HEK293 (cell line): ENCODE results near the gene GMDS.

Experiments used
- CTCF ChIA-PET: fragments of 350-600 bp; formaldehyde crosslinking; extraction: SDS; loops from one replicate; lab custom pipeline; 2021; ENCODE audit warnings: antibody characterized with exemption; lab: Yijun Ruan, JAX
- POLR2A ChIA-PET: fragments of 300-600 bp; formaldehyde crosslinking; extraction: SDS; loops from one replicate; lab custom pipeline; 2020; ENCODE audit warnings: antibody characterized with exemption, inconsistent platforms; lab: Yijun Ruan, JAX
- H3K27ac ChIP-seq: fragments of 200-500 bp; sonication (Bioruptor generic); 2 replicates; pipeline ENCODE4 v1.5.1; 2014; ENCODE audit warnings: low read depth, low read length, control low read depth, inconsistent platforms; ENCODE audit errors: extremely low read depth
- H3K36me3 ChIP-seq, 2 experiments: fragments of 200-500 bp in 1 of 2; sonication (Bioruptor generic) in 1 of 2; 1 replicate in 1 of 2; 2 replicates in 1 of 2; pipeline ENCODE4 v1.5.1; 2014 to 2017; ENCODE audit warnings: inconsistent platforms in 2 of 2, low read length in 2 of 2; ENCODE audit not compliant: control insufficient read depth in 2 of 2, insufficient read depth in 1 of 2
- H3K4me1 ChIP-seq: fragments of 200-500 bp; sonication (Bioruptor generic); 2 replicates; pipeline ENCODE4 v1.5.1; 2014; ENCODE audit warnings: mild to moderate bottlenecking, low read length, inconsistent platforms; ENCODE audit not compliant: control insufficient read depth, insufficient read depth
- H3K4me3 ChIP-seq: 2 replicates; pipeline ENCODE4 v1.5.1; 2011; ENCODE audit warnings: low read depth, mild to moderate bottlenecking, control low read depth, low read length, moderate library complexity
- H3K9me3 ChIP-seq: fragments of 200-500 bp; sonication (Bioruptor generic); 2 replicates; pipeline ENCODE4 v1.5.1; 2014; ENCODE audit warnings: low read depth, low read length, inconsistent platforms; ENCODE audit not compliant: control insufficient read depth, insufficient read depth
- BCL11B ChIP-seq: fragments of 450-650 bp; formaldehyde crosslinking; IDR thresholded peaks from 2 replicates; pipeline ENCODE4 v1.5.1; 2016; ENCODE audit warnings: low read depth, missing biosample characterization, missing genetic modification characterization
- FEZF1 ChIP-seq: fragments of 450-650 bp; formaldehyde crosslinking; IDR thresholded peaks from 2 replicates; pipeline ENCODE4 v1.5.1; 2016; ENCODE audit warnings: missing biosample characterization, missing genetic modification characterization
- GLIS1 ChIP-seq: fragments of 450-650 bp; formaldehyde crosslinking; IDR thresholded peaks from 2 replicates; pipeline ENCODE4 v1.5.1; 2016; ENCODE audit warnings: missing biosample characterization, missing genetic modification characterization
- KLF16 ChIP-seq: fragments of 450-650 bp; formaldehyde crosslinking; IDR thresholded peaks from 2 replicates; pipeline ENCODE4 v1.5.1; 2017; ENCODE audit warnings: missing biosample characterization, missing genetic modification characterization
- KLF9 ChIP-seq: fragments of 450-650 bp; formaldehyde crosslinking; IDR thresholded peaks from 2 replicates; pipeline ENCODE4 v1.5.1; 2016; ENCODE audit warnings: missing biosample characterization, missing genetic modification characterization, low read depth
- MEIS1 ChIP-seq: sonication (generic); formaldehyde crosslinking; IDR thresholded peaks from 2 replicates; pipeline ENCODE4 v1.8.1; 2022; ENCODE audit warnings: missing genetic modification reagents, mild to moderate bottlenecking, borderline replicate concordance
- MYNN ChIP-seq: fragments of 450-650 bp; formaldehyde crosslinking; IDR thresholded peaks from 2 replicates; pipeline ENCODE4 v1.5.1; 2016; ENCODE audit warnings: missing biosample characterization, missing genetic modification characterization, borderline replicate concordance
- MZF1 ChIP-seq: fragments of 450-650 bp; formaldehyde crosslinking; IDR thresholded peaks from 2 replicates; pipeline ENCODE4 v1.5.1; 2017; ENCODE audit warnings: missing biosample characterization, missing genetic modification characterization, borderline replicate concordance
- PRDM10 ChIP-seq: fragments of 450-650 bp; formaldehyde crosslinking; IDR thresholded peaks from 2 replicates; pipeline ENCODE4 v1.5.1; 2016; ENCODE audit warnings: missing biosample characterization, missing genetic modification characterization
- SETDB1 ChIP-seq: IDR thresholded peaks from one replicate; pipeline ENCODE4 v1.6.1; 2017; ENCODE audit warnings: mild to moderate bottlenecking, low read length, moderate library complexity, mixed read lengths; ENCODE audit not compliant: insufficient read length
- ZBTB17 ChIP-seq: fragments of 450-650 bp; formaldehyde crosslinking; IDR thresholded peaks from 2 replicates; pipeline ENCODE4 v1.5.1; 2016; ENCODE audit warnings: missing biosample characterization, missing genetic modification characterization
- ZFHX2 ChIP-seq: fragments of 450-650 bp; formaldehyde crosslinking; conservative IDR thresholded peaks from 2 replicates; pipeline ENCODE4 v1.5.1; 2016; ENCODE audit warnings: missing biosample characterization, missing genetic modification characterization
- ZFP37 ChIP-seq: fragments of 450-650 bp; formaldehyde crosslinking; IDR thresholded peaks from 2 replicates; pipeline ENCODE4 v1.5.1; 2016; ENCODE audit warnings: missing biosample characterization, missing genetic modification characterization
- ZNF121 ChIP-seq: fragments of 450-650 bp; formaldehyde crosslinking; IDR thresholded peaks from 2 replicates; pipeline ENCODE4 v1.5.1; 2016; ENCODE audit warnings: missing biosample characterization, missing genetic modification characterization
- ZNF174 ChIP-seq: fragments of 450-650 bp; formaldehyde crosslinking; IDR thresholded peaks from 2 replicates; pipeline ENCODE4 v1.5.0; 2017; ENCODE audit warnings: missing biosample characterization, mild to moderate bottlenecking, missing genetic modification characterization
- ZNF223 ChIP-seq: fragments of 450-650 bp; formaldehyde crosslinking; IDR thresholded peaks from 2 replicates; pipeline ENCODE4 v1.5.1; 2016; ENCODE audit warnings: missing biosample characterization, missing genetic modification characterization
- ZNF24 ChIP-seq: fragments of 450-650 bp; formaldehyde crosslinking; IDR thresholded peaks from 2 replicates; pipeline ENCODE4 v1.5.1; 2016; ENCODE audit warnings: missing biosample characterization, missing genetic modification characterization
- ZNF292 ChIP-seq: fragments of 450-650 bp; formaldehyde crosslinking; IDR thresholded peaks from 2 replicates; pipeline ENCODE4 v1.5.1; 2016; ENCODE audit warnings: low read depth, missing biosample characterization, missing genetic modification characterization, borderline replicate concordance
- ZNF426 ChIP-seq: fragments of 450-650 bp; formaldehyde crosslinking; IDR thresholded peaks from 2 replicates; pipeline ENCODE4 v1.5.1; 2017; ENCODE audit warnings: missing biosample characterization, missing genetic modification characterization, mild to moderate bottlenecking, inconsistent platforms, moderate library complexity
- ZNF530 ChIP-seq: fragments of 450-650 bp; formaldehyde crosslinking; IDR thresholded peaks from 2 replicates; pipeline ENCODE4 v1.5.1; 2016; ENCODE audit warnings: low read depth, missing biosample characterization, missing genetic modification characterization
- ZNF555 ChIP-seq: fragments of 450-650 bp; formaldehyde crosslinking; conservative IDR thresholded peaks from 2 replicates; pipeline ENCODE4 v1.5.1; 2017; ENCODE audit warnings: missing biosample characterization, mild to moderate bottlenecking, missing genetic modification characterization, inconsistent platforms
- ZNF560 ChIP-seq: fragments of 450-650 bp; formaldehyde crosslinking; IDR thresholded peaks from 2 replicates; pipeline ENCODE4 v1.5.1; 2017; ENCODE audit warnings: missing biosample characterization, missing genetic modification characterization, borderline replicate concordance
- TF ChIP-seq, protein P1 (sequence below): fragments of 450-650 bp; formaldehyde crosslinking; IDR thresholded peaks from 2 replicates; pipeline ENCODE4 v1.5.1; 2016; ENCODE audit warnings: missing biosample characterization, missing genetic modification characterization

The GMDS gene

GRCh38 chr6:1598886-1599285, 646.5 kb downstream of the GMDS start:
- Histone ChIP-seq H3K9me3 (no peaks in the 10 kb centered on the region), H3K4me1 (peaks cover 34% of the 10 kb centered on the region), H3K36me3 (no peaks in the 10 kb centered on the region), H3K4me3 (no peak overlapping the region), H3K27ac (peak overlapping the region; percentile 90; the same call in 1 of the 2 replicates)
- TF ChIP-seq, protein P1, sequence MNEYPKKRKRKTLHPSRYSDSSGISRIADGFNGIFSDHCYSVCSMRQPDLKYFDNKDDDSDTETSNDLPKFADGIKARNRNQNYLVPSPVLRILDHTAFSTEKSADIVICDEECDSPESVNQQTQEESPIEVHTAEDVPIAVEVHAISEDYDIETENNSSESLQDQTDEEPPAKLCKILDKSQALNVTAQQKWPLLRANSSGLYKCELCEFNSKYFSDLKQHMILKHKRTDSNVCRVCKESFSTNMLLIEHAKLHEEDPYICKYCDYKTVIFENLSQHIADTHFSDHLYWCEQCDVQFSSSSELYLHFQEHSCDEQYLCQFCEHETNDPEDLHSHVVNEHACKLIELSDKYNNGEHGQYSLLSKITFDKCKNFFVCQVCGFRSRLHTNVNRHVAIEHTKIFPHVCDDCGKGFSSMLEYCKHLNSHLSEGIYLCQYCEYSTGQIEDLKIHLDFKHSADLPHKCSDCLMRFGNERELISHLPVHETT = no peak
- no peak for TF ChIP-seq KLF16 (tag by site-specific recombination)
- TF ChIP-seq ZNF24 (tag by site-specific recombination) = no peak
- TF ChIP-seq ZFHX2 = no peak
- no peak for TF ChIP-seq MEIS1 (CRISPR knock-in tag)
- TF ChIP-seq ZNF426 (tag by site-specific recombination) = no peak
- no peak for TF ChIP-seq BCL11B (tag by site-specific recombination)
- TF ChIP-seq MYNN (tag by site-specific recombination) = no peak
- no peak for TF ChIP-seq ZNF555
- TF ChIP-seq ZNF530 (tag by site-specific recombination) = no peak
- ChIA-PET CTCF (interaction anchor here (0.6 to 4.6 kb wide), 7 partner anchors 220 to 1097 kb away, joined by 3 to 43 read pairs (median 6); no protein-coding TSS in a partner anchor), POLR2A (interaction anchor here (3.3 kb wide), 1 partner anchor 12 kb away, joined by 24 read pairs; the partner anchor contains the start of gene FOXC1)

- Histone ChIP-seq H3K9me3 (no peaks in the 10 kb centered on the region), H3K4me3 (no peak overlapping the region), H3K27ac (peak overlapping the region; percentile 90; the same call in 1 of the 2 replicates), H3K4me1 (peaks cover 31% of the 10 kb centered on the region), H3K36me3 (no peaks in the 10 kb centered on the region)
- POLR2A ChIA-PET = interaction anchor here (3.3 kb wide), 1 partner anchor 12 kb away, joined by 24 read pairs; the partner anchor contains the start of gene FOXC1
- TF ChIP-seq ZNF24 (tag by site-specific recombination) (no peak), ZNF121 (tag by site-specific recombination) (no peak), MZF1 (tag by site-specific recombination) (no peak), FEZF1 (tag by site-specific recombination) (no peak), GLIS1 (tag by site-specific recombination) (no peak), ZNF292 (no peak), ZBTB17 (tag by site-specific recombination) (no peak), PRDM10 (tag by site-specific recombination) (no peak), SETDB1 (no peak), ZNF560 (tag by site-specific recombination) (no peak), ZFP37 (tag by site-specific recombination) (no peak), ZNF174 (tag by site-specific recombination) (no peak), ZNF223 (tag by site-specific recombination) (no peak), KLF9 (tag by site-specific recombination) (no peak)
- CTCF ChIA-PET = interaction anchor here (0.8 to 4.6 kb wide), 11 partner anchors 8 to 1097 kb away, joined by 3 to 43 read pairs (median 19); no protein-coding TSS in a partner anchor
Measured at GRCh38 chr6:1598433-1598832, 647.0 kb downstream of the GMDS start.
